ENCODE data around the gene PADI1.
"Not testable (repeated sequence)": the region's sequence is repeated elsewhere in the genome, so short reads cannot be mapped to it uniquely, and the experiment has no call there.

The PADI1 gene

GRCh38 chr1:17218939-17219338 lies 14.0 kb downstream of the PADI1 start:
- DNase-seq: no peak

- no peak for DNase-seq
Measured at GRCh38 chr1:17220287-17220686, 15.4 kb downstream of the PADI1 start.

- no peak for DNase-seq
Measured at GRCh38 chr1:17222557-17222956, 17.6 kb downstream of the PADI1 start.

GRCh38 chr1:17224434-17224833 lies 19.5 kb downstream of the PADI1 start:
- DNase-seq: no peak

- no peak for DNase-seq
Measured at GRCh38 chr1:17225140-17225539, 20.2 kb downstream of the PADI1 start.

GRCh38 chr1:17227358-17227915 lies 22.5 kb downstream of the PADI1 start:
- DNase-seq: no peak

- DNase-seq: no peak
Measured at GRCh38 chr1:17228619-17229018, 23.7 kb downstream of the PADI1 start.

GRCh38 chr1:17229379-17229778 lies 24.5 kb downstream of the PADI1 start:
- DNase-seq: no peak

- DNase-seq: no peak
Measured at GRCh38 chr1:17230106-17230505, 25.2 kb downstream of the PADI1 start.

- DNase-seq: no peak
Measured at GRCh38 chr1:17230671-17231310, 25.9 kb downstream of the PADI1 start.

GRCh38 chr1:17232759-17233661 lies 28.1 kb downstream of the PADI1 start:
- DNase-seq: no peak

GRCh38 chr1:17233675-17234320 lies 28.9 kb downstream of the PADI1 start:
- DNase-seq: no peak

- DNase-seq: no peak
Measured at GRCh38 chr1:17234405-17234804, 29.5 kb downstream of the PADI1 start.

- DNase-seq: no peak
Measured at GRCh38 chr1:17235135-17235885, 30.4 kb downstream of the PADI1 start.

GRCh38 chr1:17236779-17237560 lies 32.0 kb downstream of the PADI1 start:
- DNase-seq: peak; percentile 91

- DNase-seq: no peak
Measured at GRCh38 chr1:17237561-17237903, 32.6 kb downstream of the PADI1 start.

GRCh38 chr1:17239420-17239819 lies 34.5 kb downstream of the PADI1 start:
- DNase-seq: no peak

- not testable (repeated sequence) for DNase-seq
Measured at GRCh38 chr1:17241011-17241779, 36.3 kb downstream of the PADI1 start.

- DNase-seq: not testable (repeated sequence)
Measured at GRCh38 chr1:17241780-17242074, 36.8 kb downstream of the PADI1 start.

- no peak for DNase-seq
Measured at GRCh38 chr1:17243274-17243673, 38.3 kb downstream of the PADI1 start.

Data from T-helper 9 cell (primary cell).